ENCODE results near the gene TTLL1. TPM values are rescaled to one million over a fixed set of nuclear protein-coding genes. Genes with fewer than 3 reads are reported as not detected.

TTLL1 gene
- total and polyA plus RNA-seq, 2 donors (not counting 3 experiments of a cell fraction or from before 2014, with no cell fraction given), result 9.0 to 17.0 TPM

DNA sequence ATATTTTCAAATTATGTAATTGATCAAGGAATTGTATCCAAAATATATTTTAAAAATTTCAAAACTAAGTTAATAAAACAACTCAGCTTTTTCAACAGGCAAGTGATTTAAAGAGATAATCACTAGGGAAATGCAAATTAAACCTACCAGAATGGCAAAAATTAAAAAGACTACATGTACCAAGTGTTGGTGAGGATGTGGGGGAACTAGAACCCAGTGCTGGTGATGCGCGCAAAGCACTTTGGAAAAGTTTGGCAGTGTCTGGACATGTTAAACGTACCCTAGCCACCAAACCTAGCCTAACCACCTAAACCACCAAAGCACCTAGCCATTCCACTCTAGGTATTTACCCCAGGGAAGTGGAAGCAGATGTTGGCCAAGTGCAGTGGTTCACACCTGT lies 97.1 kb downstream of the TTLL1 start:
- no peaks in the 10 kb centered on the region for H3K9me1 ChIP-seq (replicated peaks; ENCODE audit: control insufficient read depth, extremely low read depth, insufficient read depth, low read length)
- FAIRE-seq, result no peak
- ChIA-PET CTCF (interaction anchor here (0.5 to 4.2 kb wide), 7 partner anchors 9 to 428 kb away, joined by 3 to 33 read pairs (median 3); no protein-coding TSS in a partner anchor), POLR2A (interaction anchor here (1.3 kb wide), 1 partner anchor 23 kb away, joined by 3 read pairs; the partner anchor contains the start of gene PACSIN2)
- no peaks in the 10 kb centered on the region for H3K9me3 ChIP-seq (replicated peaks; ENCODE audit: control insufficient read depth, insufficient read depth, low read length)
- H3K79me2 ChIP-seq (ENCODE audit: control insufficient read depth, insufficient read depth, low read length), result peaks cover 60% of the 10 kb centered on the region
- no peak overlapping the region for H3K4me2 ChIP-seq (ENCODE audit: insufficient read depth, low read length)
- no peak overlapping the region for H2AFZ ChIP-seq (ENCODE audit: low read depth, low read length)
- H4K20me1 ChIP-seq (replicated peaks; ENCODE audit: control insufficient read depth, extremely low read depth, insufficient read depth, low read length), result no peaks in the 10 kb centered on the region
- DNase-seq (ENCODE audit: low read depth, low spot score), result no peak
- H3K36me3 ChIP-seq (ENCODE audit: control insufficient read depth in 2 of 2, extremely low read depth in 1 of 2, insufficient read depth in 2 of 2, low read length in 2 of 2), result no peaks in the 10 kb centered on the region
- dilution Hi-C loops (cut with MboI; ENCODE audit: extremely low pct_ligation_motif_present, low sequenced_read_pairs) (no loop called here), intact Hi-C loops (cut with micrococcal nuclease) (no loop called here)
- H3K27me3 ChIP-seq (ENCODE audit: control insufficient read depth in 2 of 2, insufficient read depth in 2 of 2, low read length in 2 of 2), result no peaks in the 10 kb centered on the region
- no peak overlapping the region for H3K27ac ChIP-seq (ENCODE audit: insufficient read depth, low read depth, low read length)
- BruUV-seq (replicated peaks), result no TSS peak
- no peak overlapping the region for H3K9ac ChIP-seq (replicated peaks; ENCODE audit: extremely low read depth, insufficient read depth, low read length)
- H3K4me1 ChIP-seq (ENCODE audit: control insufficient read depth, extremely low read depth, insufficient read depth, low read length), result peaks cover 21% of the 10 kb centered on the region
- no peak overlapping the region for H3K4me3 ChIP-seq (replicated peaks in 1 of 3; ENCODE audit: insufficient read depth in 1 of 3, low read depth in 1 of 3, low read length in 3 of 3)
- no peak for TF ChIP-seq MAX (IDR thresholded peaks at IDR 0.05; ENCODE audit: insufficient read depth, insufficient read length)
- TF ChIP-seq FOS (IDR thresholded peaks at IDR 0.05; ENCODE audit: borderline replicate concordance, insufficient read depth, low read length), result no peak
- TF ChIP-seq JUN (IDR thresholded peaks at IDR 0.05; ENCODE audit: borderline replicate concordance, insufficient read depth, insufficient read length, low read depth), result no peak
- no peak for TF ChIP-seq CTCF (IDR thresholded peaks at IDR 0.05; ENCODE audit: extremely low read depth in 1 of 2, insufficient read depth in 1 of 2, low read depth in 1 of 2, low read length in 2 of 2)
- TF ChIP-seq POLR2AphosphoS5 (IDR thresholded peaks at IDR 0.05; ENCODE audit: insufficient read depth, low read depth, low read length), result no peak
- TF ChIP-seq GATA2 (IDR thresholded peaks at IDR 0.05; ENCODE audit: insufficient read depth, insufficient read length, low read depth, low read length), result no peak
- no peak for TF ChIP-seq EZH2 (IDR thresholded peaks at IDR 0.05; ENCODE audit: borderline replicate concordance, low read depth, low read length, severe bottlenecking)
- no peak for TF ChIP-seq MYC (IDR thresholded peaks at IDR 0.05; ENCODE audit: low read depth, low read length)
- no peak for TF ChIP-seq POLR2A (IDR thresholded peaks at IDR 0.05; ENCODE audit: low read depth, low read length)
